ENCODE data around the gene CACNA2D2. TPM values are rescaled to one million over a fixed set of nuclear protein-coding genes. Genes with fewer than 3 reads are reported as not detected.
A peak's percentile ranks its signal among the peaks of the same experiment; 100 is the strongest.

Gene CACNA2D2
- total RNA-seq, 4 donors from 2014 or later, result 1.5 to 3.3 (median 2.9) TPM

DNA sequence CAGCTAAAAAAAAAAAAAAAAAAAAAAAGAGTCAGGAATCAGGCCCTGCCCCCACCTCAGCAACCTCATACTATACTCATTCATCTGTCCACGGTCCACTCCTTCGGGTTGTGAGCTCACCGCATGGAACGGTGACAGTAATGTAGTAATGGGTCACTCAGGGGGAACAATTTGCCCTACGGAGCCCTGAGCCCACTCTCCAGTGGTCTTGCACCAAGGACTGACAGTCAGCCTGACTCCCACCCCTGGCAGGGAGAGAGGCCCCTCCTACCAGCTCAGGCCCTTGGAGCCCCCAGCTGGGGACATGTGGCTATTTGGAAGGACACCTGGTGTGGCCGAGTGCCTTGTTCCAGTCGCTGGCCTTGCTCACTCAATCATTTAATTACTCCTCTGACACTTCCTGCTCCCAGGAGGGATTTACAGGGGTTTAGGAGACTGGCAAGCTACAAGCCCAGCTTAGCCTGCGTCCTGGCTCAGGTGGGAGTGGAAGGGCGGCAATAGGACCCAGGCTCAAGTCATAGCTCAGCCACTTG lies 19.9 kb upstream of the CACNA2D2 start:
- DNase-seq, result peak; percentile 58 to 62
- no peaks in the 10 kb centered on the region for H3K27me3 ChIP-seq
- 39 to 43% methylated on average over 7 to 9 of the region's 9 CpGs for WGBS, 2 donors
- peaks cover 5 to 6% of the 10 kb centered on the region in 2 donors for H3K4me1 ChIP-seq
- no peaks in the 10 kb centered on the region for H3K36me3 ChIP-seq
- intact Hi-C loops (cut with DNase I), result no loop called here
- no peak overlapping the region for H3K4me3 ChIP-seq (replicated peaks in 1 of 3)
- TF ChIP-seq POLR2A (IDR thresholded peaks at IDR 0.05), result no peak
- TF ChIP-seq, protein P1, sequence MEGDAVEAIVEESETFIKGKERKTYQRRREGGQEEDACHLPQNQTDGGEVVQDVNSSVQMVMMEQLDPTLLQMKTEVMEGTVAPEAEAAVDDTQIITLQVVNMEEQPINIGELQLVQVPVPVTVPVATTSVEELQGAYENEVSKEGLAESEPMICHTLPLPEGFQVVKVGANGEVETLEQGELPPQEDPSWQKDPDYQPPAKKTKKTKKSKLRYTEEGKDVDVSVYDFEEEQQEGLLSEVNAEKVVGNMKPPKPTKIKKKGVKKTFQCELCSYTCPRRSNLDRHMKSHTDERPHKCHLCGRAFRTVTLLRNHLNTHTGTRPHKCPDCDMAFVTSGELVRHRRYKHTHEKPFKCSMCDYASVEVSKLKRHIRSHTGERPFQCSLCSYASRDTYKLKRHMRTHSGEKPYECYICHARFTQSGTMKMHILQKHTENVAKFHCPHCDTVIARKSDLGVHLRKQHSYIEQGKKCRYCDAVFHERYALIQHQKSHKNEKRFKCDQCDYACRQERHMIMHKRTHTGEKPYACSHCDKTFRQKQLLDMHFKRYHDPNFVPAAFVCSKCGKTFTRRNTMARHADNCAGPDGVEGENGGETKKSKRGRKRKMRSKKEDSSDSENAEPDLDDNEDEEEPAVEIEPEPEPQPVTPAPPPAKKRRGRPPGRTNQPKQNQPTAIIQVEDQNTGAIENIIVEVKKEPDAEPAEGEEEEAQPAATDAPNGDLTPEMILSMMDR (IDR thresholded peaks at IDR 0.05), result no peak
- no peak overlapping the region for H3K27ac ChIP-seq
- no peaks in the 10 kb centered on the region for H3K9me3 ChIP-seq

DNA sequence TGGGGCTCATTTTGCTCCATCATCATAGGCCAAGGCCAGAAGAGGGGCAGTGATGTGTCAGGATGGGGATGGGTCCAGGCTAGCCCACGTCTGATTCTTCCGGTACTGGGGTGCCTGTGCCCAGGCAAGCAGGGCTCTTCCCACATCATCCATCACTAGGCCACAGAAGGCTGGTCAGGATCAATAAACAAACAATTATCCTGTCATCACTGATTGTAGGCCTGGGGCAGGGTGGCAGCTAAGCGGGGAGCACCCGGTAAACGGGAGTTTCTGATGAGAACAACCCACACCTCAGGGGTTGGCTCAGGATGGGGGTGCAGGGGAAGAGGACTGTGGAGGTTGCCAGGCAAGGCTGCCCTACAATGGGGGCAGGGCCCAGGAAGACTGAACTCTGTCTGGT lies 18.1 kb upstream of the CACNA2D2 start:
- peaks cover 7 to 15% of the 10 kb centered on the region in 2 donors for H3K4me1 ChIP-seq
- 75 to 91% methylated on average over 5 of the region's 5 CpGs for WGBS, 2 donors
- no peak for DNase-seq
- H3K9me3 ChIP-seq, result no peaks in the 10 kb centered on the region
- intact Hi-C loops (cut with DNase I), result no loop called here
- no peak overlapping the region for H3K27ac ChIP-seq
- no peaks in the 10 kb centered on the region for H3K36me3 ChIP-seq
- no peak for TF ChIP-seq POLR2A (IDR thresholded peaks at IDR 0.05)
- TF ChIP-seq, protein P1 (IDR thresholded peaks at IDR 0.05), result no peak
- H3K27me3 ChIP-seq, result no peaks in the 10 kb centered on the region
- no peak overlapping the region for H3K4me3 ChIP-seq (replicated peaks in 1 of 3)

DNA sequence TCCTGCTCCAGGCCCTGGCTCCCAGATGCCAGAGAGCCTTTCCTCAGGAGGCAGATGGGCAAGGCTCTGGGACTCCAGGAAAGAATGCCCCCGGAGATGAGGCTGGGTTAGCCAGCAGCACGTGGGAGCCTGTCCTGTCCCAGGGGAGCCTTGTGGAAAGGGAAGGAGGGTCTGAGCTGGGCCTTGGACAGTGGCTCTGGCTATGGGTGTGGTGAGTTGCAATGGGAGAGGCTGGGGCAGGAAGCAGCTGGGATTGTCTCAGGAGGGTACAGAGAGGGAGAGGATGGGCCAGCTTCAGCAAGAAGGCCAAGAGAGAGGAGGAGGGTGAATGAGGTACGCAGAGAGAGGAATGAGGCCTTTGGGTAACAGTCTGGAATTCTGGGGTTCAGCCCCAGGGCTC lies 17.4 kb upstream of the CACNA2D2 start:
- intact Hi-C loops (cut with DNase I), result no loop called here
- TF ChIP-seq, protein P1 (IDR thresholded peaks at IDR 0.05), result no peak
- no peak for TF ChIP-seq POLR2A (IDR thresholded peaks at IDR 0.05)
- Histone ChIP-seq H3K27ac (no peak overlapping the region), H3K4me3 (replicated peaks in 1 of 3) (no peak overlapping the region), H3K27me3 (no peaks in the 10 kb centered on the region), H3K9me3 (no peaks in the 10 kb centered on the region), H3K4me1 (peaks cover 15 to 22% of the 10 kb centered on the region in 2 donors), H3K36me3 (no peaks in the 10 kb centered on the region)
- WGBS, 2 donors, result 66% methylated on average over 3 of the region's 3 CpGs
- no peak for DNase-seq

DNA sequence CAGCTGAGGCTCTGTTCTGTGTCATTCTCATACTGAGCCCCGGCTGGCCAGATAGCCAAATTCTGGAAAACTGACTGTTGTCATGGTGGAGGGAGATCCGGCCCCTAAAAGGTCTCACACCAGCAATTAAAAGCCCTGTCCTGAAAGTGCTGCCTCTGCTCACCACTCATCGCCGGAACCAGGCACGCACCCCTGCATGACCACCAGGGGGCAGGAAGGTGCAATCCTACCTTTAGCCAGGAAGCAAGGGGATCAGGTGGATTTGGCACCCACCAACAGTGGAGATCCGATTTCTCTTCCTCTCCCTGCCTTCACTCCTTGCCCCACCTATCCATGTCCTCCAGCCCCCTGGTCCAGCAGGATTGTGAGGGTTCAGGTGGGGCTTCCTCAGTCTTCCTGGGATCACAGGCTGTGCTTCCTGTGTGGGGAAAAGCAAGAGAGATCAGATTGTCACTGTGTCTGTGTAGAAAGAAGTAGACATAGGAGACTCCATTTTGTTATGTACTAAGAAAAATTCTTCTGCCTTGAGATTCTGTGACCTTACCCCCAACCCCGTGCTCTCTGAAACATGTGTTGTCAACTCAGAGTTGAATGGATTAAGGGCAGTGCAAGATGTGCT lies 16.1 kb upstream of the CACNA2D2 start:
- TF ChIP-seq POLR2A (IDR thresholded peaks at IDR 0.05), result no peak
- TF ChIP-seq, protein P1 (IDR thresholded peaks at IDR 0.05), result peak; percentile 85 to 95 (median 90)
- Histone ChIP-seq H3K9me3 (no peaks in the 10 kb centered on the region), H3K27me3 (no peaks in the 10 kb centered on the region), H3K36me3 (no peaks in the 10 kb centered on the region), H3K4me3 (replicated peaks in 1 of 3) (no peak overlapping the region), H3K27ac (no peak overlapping the region), H3K4me1 (peaks cover 24 to 35% of the 10 kb centered on the region in 2 donors)
- intact Hi-C loops (cut with DNase I), result no loop called here
- WGBS, 2 donors, result 7 to 17% methylated on average over 4 to 7 of the region's 7 CpGs
- DNase-seq, result peak; percentile 78 to 83

DNA sequence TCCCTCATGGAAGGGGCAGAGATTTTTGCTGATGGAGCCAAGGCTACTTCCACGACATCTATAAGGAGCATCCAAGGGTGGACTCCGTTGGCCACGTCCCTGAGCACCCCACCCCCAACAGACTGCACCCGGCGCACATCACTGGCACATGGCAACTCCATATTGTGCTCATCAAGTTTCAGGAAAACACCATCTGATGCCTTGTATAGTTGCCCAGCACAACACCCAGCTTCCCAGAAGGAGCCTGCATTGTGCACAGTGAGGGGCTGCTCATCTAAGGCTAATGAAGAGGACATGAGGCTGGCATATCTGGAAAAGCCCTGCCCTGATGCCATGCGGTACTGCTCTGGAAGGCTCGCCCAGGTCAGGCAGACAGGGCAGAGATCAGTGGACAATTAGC lies 15.0 kb upstream of the CACNA2D2 start:
- 90 to 92% methylated on average over 3 to 7 of the region's 7 CpGs for WGBS, 2 donors
- Histone ChIP-seq H3K36me3 (no peaks in the 10 kb centered on the region), H3K9me3 (no peaks in the 10 kb centered on the region), H3K4me1 (peaks cover 21 to 32% of the 10 kb centered on the region in 2 donors), H3K4me3 (replicated peaks in 1 of 3) (no peak overlapping the region), H3K27me3 (no peaks in the 10 kb centered on the region), H3K27ac (no peak overlapping the region)
- DNase-seq, result no peak
- intact Hi-C loops (cut with DNase I), result no loop called here
- TF ChIP-seq, protein P1 (IDR thresholded peaks at IDR 0.05), result no peak
- TF ChIP-seq POLR2A (IDR thresholded peaks at IDR 0.05), result no peak
